Lower lobe of right lung (tissue), 2 donors: ENCODE measurements around the gene BCL2L2. TPM values are rescaled to one million over a fixed set of nuclear protein-coding genes. Genes with fewer than 3 reads are reported as not detected.

Experiments
- ATAC-seq, 2 donors: fragments of 200-7000 bp; cut with Tn5 transposase; one replicate each; pipeline ENCODE4 v1.9.1; 2020 to 2022; ENCODE audit warnings: mild to moderate bottlenecking in 2 of 2, moderate library complexity in 2 of 2
- DNase-seq: peaks from one replicate; pipeline ENCODE4 v3.0.0-alpha.2; 2020
- H3K27ac ChIP-seq: fragments of 200-600 bp; one replicate; pipeline ENCODE4 v1.8.0; 2022
- H3K27me3 ChIP-seq: fragments of 200-600 bp; one replicate; pipeline ENCODE4 v1.8.0; 2022; ENCODE audit warnings: low read depth
- H3K36me3 ChIP-seq: fragments of 200-600 bp; one replicate; pipeline ENCODE4 v1.8.0; 2022; ENCODE audit warnings: mild to moderate bottlenecking
- H3K4me1 ChIP-seq: fragments of 200-600 bp; one replicate; pipeline ENCODE4 v1.8.0; 2022
- H3K4me3 ChIP-seq: fragments of 200-600 bp; one replicate; pipeline ENCODE4 v1.8.0; 2022; ENCODE audit warnings: mild to moderate bottlenecking
- H3K9me3 ChIP-seq: fragments of 200-600 bp; one replicate; pipeline ENCODE4 v1.8.0; 2022
- CTCF ChIP-seq: fragments of 200-600 bp; IDR thresholded peaks from one replicate; pipeline ENCODE4 v1.8.0; 2022; ENCODE audit warnings: antibody characterized with exemption, mild to moderate bottlenecking
- intact Hi-C: fragments of 100-400 bp; cut with DNase I; formaldehyde crosslinking; loops from one replicate; pipeline ENCODE4 v1.11.0; 2022
- total RNA-seq: library from RNA; stranded (reverse); fragmentation: NEBNext Ultra II Directional; extraction: Animal tissue kit (Norgen Biotek cat#: 25700); gene quantifications from one replicate; pipeline ENCODE4 v1.2.1, GENCODE V29; 2021
- donor health status: DM: no; HTN: yes; CAD: no; lungs with severe emphysema.

The BCL2L2 gene
- total RNA-seq, 1 donor from 2014 or later = 43.9 TPM

- no peak for TF ChIP-seq CTCF
- Histone ChIP-seq H3K36me3 (peaks cover 36% of the 10 kb centered on the region), H3K4me3 (no peak overlapping the region), H3K27ac (no peak overlapping the region), H3K27me3 (no peaks in the 10 kb centered on the region), H3K4me1 (peaks cover 14% of the 10 kb centered on the region), H3K9me3 (no peaks in the 10 kb centered on the region)
- peak in 1 of 2 donors; percentile 23 for ATAC-seq
- intact Hi-C loops = no loop called here
- DNase-seq = no peak
These were observed 20.1 kb downstream of the BCL2L2 start for GRCh38 chr14:23326491-23327332.

GRCh38 chr14:23327947-23328744 lies 21.5 kb downstream of the BCL2L2 start:
- no peaks in the 10 kb centered on the region for H3K27me3 ChIP-seq
- peak; percentile 82 to 86 for ATAC-seq
- H3K9me3 ChIP-seq = no peaks in the 10 kb centered on the region
- H3K27ac ChIP-seq = no peak overlapping the region
- H3K4me1 ChIP-seq = peaks cover 4% of the 10 kb centered on the region
- H3K4me3 ChIP-seq = no peak overlapping the region
- no peak for DNase-seq
- intact Hi-C loops = no loop called here
- peaks cover 29% of the 10 kb centered on the region for H3K36me3 ChIP-seq
- peak; percentile 88 for TF ChIP-seq CTCF

GRCh38 chr14:23335623-23336022 lies 29.0 kb downstream of the BCL2L2 start:
- Histone ChIP-seq H3K4me3 (no peak overlapping the region), H3K9me3 (no peaks in the 10 kb centered on the region), H3K27me3 (no peaks in the 10 kb centered on the region), H3K4me1 (no peaks in the 10 kb centered on the region), H3K36me3 (no peaks in the 10 kb centered on the region), H3K27ac (no peak overlapping the region)
- DNase-seq (no peak), ATAC-seq (no peak)
- intact Hi-C loops = no loop called here
- no peak for TF ChIP-seq CTCF

GRCh38 chr14:23339506-23340268 lies 33.1 kb downstream of the BCL2L2 start:
- no peak for ATAC-seq
- Histone ChIP-seq H3K36me3 (no peaks in the 10 kb centered on the region), H3K4me1 (no peaks in the 10 kb centered on the region), H3K9me3 (no peaks in the 10 kb centered on the region), H3K27me3 (no peaks in the 10 kb centered on the region), H3K27ac (no peak overlapping the region), H3K4me3 (no peak overlapping the region)
- no peak for DNase-seq
- intact Hi-C loops = no loop called here
- TF ChIP-seq CTCF = no peak

- no peaks in the 10 kb centered on the region for H3K27me3 ChIP-seq
- H3K36me3 ChIP-seq = no peaks in the 10 kb centered on the region
- intact Hi-C loops = no loop called here
- no peak for DNase-seq
- TF ChIP-seq CTCF = no peak
- no peaks in the 10 kb centered on the region for H3K9me3 ChIP-seq
- ATAC-seq = no peak
- H3K4me1 ChIP-seq = no peaks in the 10 kb centered on the region
- H3K4me3 ChIP-seq = no peak overlapping the region
- H3K27ac ChIP-seq = no peak overlapping the region
These were observed 37.8 kb downstream of the BCL2L2 start for GRCh38 chr14:23344481-23344880.
